ENCODE results near the gene NDUFA11. TPM values are rescaled to one million over a fixed set of nuclear protein-coding genes. Genes with fewer than 3 reads are reported as not detected.

NDUFA11 gene
- total and polyA plus RNA-seq, 2 of the 4 experiments (the other 2 are of a cell fraction) = 375 to 1,276 TPM

- Histone ChIP-seq H3K9me1 (ENCODE audit: insufficient read depth, low read length) (peaks cover 4% of the 10 kb centered on the region; the same call in 1 of the 2 replicates), H2AK5ac (ENCODE audit: low read depth, low read length) (no peak overlapping the region), H3K4me2 (ENCODE audit: low read depth, low read length) (no peak overlapping the region), H3K27ac (ENCODE audit: insufficient read depth, low read length) (no peak overlapping the region), H2BK15ac (ENCODE audit: low read depth, low read length) (no peak overlapping the region), H2BK5ac (ENCODE audit: low read depth, low read length, poor library complexity, severe bottlenecking) (no peak overlapping the region), H2BK120ac (ENCODE audit: low read depth, low read length) (no peak overlapping the region), H3K9ac (ENCODE audit: low read depth, low read length) (no peak overlapping the region), H2AK9ac (replicated peaks; ENCODE audit: low read depth, low read length, poor library complexity) (no peak overlapping the region), H3K4me1 (ENCODE audit: control insufficient read depth, insufficient read depth, low read length) (peaks cover 4% of the 10 kb centered on the region), H4K5ac (ENCODE audit: low read depth, low read length) (no peak overlapping the region), H3K4me3 (ENCODE audit: insufficient read depth, low read depth, low read length) (no peak overlapping the region), H3K18ac (ENCODE audit: low read depth, low read length) (no peak overlapping the region), H3K79me1 (ENCODE audit: low read depth in 1 of 2, low read length in 2 of 2) (peaks cover 0 to 28% of the 10 kb centered on the region in 2 experiments; a peak in 3 of 4 replicates), H2BK20ac (ENCODE audit: low read depth, low read length) (no peak overlapping the region), H3K14ac (replicated peaks; ENCODE audit: low read depth, low read length) (no peak overlapping the region), H3K23ac (ENCODE audit: low read depth, low read length) (no peak overlapping the region), H2AFZ (replicated peaks; ENCODE audit: low read length, poor library complexity) (no peak overlapping the region), H3K36me3 (ENCODE audit: control insufficient read depth, insufficient read depth, low read length) (peaks cover 12% of the 10 kb centered on the region; the same call in 1 of the 2 replicates), H3K4ac (ENCODE audit: low read depth, low read length) (no peak overlapping the region), H3K56ac (ENCODE audit: extremely low read depth, insufficient read depth, low read length) (no peak overlapping the region), H3K9me3 (ENCODE audit: control insufficient read depth, insufficient read depth, low read length) (no peaks in the 10 kb centered on the region), H4K8ac (ENCODE audit: low read depth in 2 of 2, low read length in 2 of 2) (no peak overlapping the region), H4K91ac (ENCODE audit: insufficient read depth, low read depth, low read length) (no peak overlapping the region), H4K20me1 (ENCODE audit: insufficient read depth, low read length) (peaks cover 6% of the 10 kb centered on the region), H3K27me3 (ENCODE audit: control insufficient read depth, insufficient read depth, low read length) (no peaks in the 10 kb centered on the region)
- no CpG with 5 or more reads among the region's 5 CpGs for WGBS, 2 experiments (ENCODE audit: extremely low coverage in 2 of 2, insufficient read length in 1 of 2)
- dilution Hi-C loops (cut with HindIII; ENCODE audit: low sequenced_read_pairs, unreplicated experiment) (no loop called here), in situ Hi-C loops (cut with MboI; ENCODE audit: low sequenced_read_pairs) (no loop called here), intact Hi-C loops (cut with micrococcal nuclease) (no loop called here)
- POLR2A ChIA-PET (ENCODE audit: unreplicated experiment) = no interaction called here
- DNase-seq = no peak
- CTCF ChIA-PET = no interaction called here
- BruUV-seq (replicated peaks) = no TSS peak
- TF ChIP-seq RFX5 (IDR thresholded peaks at IDR 0.05; ENCODE audit: low read depth, low read length) = no peak
- no peak for TF ChIP-seq NFE2L2 (IDR thresholded peaks at IDR 0.05; ENCODE audit: low read depth, low read length)
- TF ChIP-seq POLR2A (IDR thresholded peaks at IDR 0.05; ENCODE audit: low read depth, low read length) = no peak
- TF ChIP-seq CEBPB (IDR thresholded peaks at IDR 0.05; ENCODE audit: low read depth, low read length) = no peak
- TF ChIP-seq MAFK (IDR thresholded peaks at IDR 0.05; ENCODE audit: low read depth, low read length) = no peak
- no peak for TF ChIP-seq MXI1 (IDR thresholded peaks at IDR 0.05; ENCODE audit: borderline replicate concordance, low read depth, low read length)
- TF ChIP-seq BHLHE40 (IDR thresholded peaks at IDR 0.05; ENCODE audit: low read depth, low read length) = no peak
- no peak for TF ChIP-seq MAZ (IDR thresholded peaks at IDR 0.05; ENCODE audit: borderline replicate concordance, low read depth, low read length)
- no peak for TF ChIP-seq SMC3 (IDR thresholded peaks at IDR 0.05; ENCODE audit: low read depth, low read length)
- no peak for TF ChIP-seq ELK1 (IDR thresholded peaks at IDR 0.05; ENCODE audit: borderline replicate concordance, low read depth, low read length)
- TF ChIP-seq USF2 (IDR thresholded peaks at IDR 0.05; ENCODE audit: low read depth, low read length) = no peak
- no peak for TF ChIP-seq FOS (IDR thresholded peaks at IDR 0.05; ENCODE audit: low read depth, low read length)
- TF ChIP-seq RAD21 (IDR thresholded peaks at IDR 0.05; ENCODE audit: low read length) = no peak
- TF ChIP-seq CTCF (conservative IDR thresholded peaks at IDR 0.05; ENCODE audit: low read depth, low read length) = no peak
- ATAC-seq (ENCODE audit: low read depth) = no peak
These were observed 3.7 kb upstream of the NDUFA11 start for GRCh38 chr19:5907241-5907640.
